GM23338 (cell line): Measurements from ENCODE around the gene TMTC2. TPM values are rescaled to one million over a fixed set of nuclear protein-coding genes. Genes with fewer than 3 reads are reported as not detected.

Experiments used
- ATAC-seq: fragments of 200-7000 bp; cut with Tn5 transposase; 3 replicates; pipeline ENCODE4 v1.9.1; 2020
- DNase-seq: peaks from one replicate; pipeline ENCODE4 v3.0.0-alpha.2; 2015; ENCODE audit warnings: low spot score
- H2AFZ ChIP-seq: fragments of 200-600 bp; sonication (generic); 2 replicates; pipeline ENCODE4 v1.8.0; 2016; ENCODE audit warnings: antibody characterized with exemption, mild to moderate bottlenecking, moderate library complexity
- H3F3A ChIP-seq: fragments of 200-600 bp; sonication (generic); replicated peaks from 2 replicates; pipeline ENCODE4 v1.8.0; 2017; ENCODE audit warnings: antibody characterized with exemption, mixed run types, low read depth
- H3K27ac ChIP-seq: fragments of 200-600 bp; sonication (generic); 2 replicates; pipeline ENCODE4 v1.6.1; 2016; ENCODE audit warnings: low read depth
- H3K27me3 ChIP-seq: fragments of 200-600 bp; sonication (generic); 2 replicates; pipeline ENCODE4 v1.8.0; 2016; ENCODE audit warnings: mild to moderate bottlenecking, mixed run types, moderate library complexity; ENCODE audit not compliant: insufficient read depth
- H3K36me3 ChIP-seq: fragments of 200-600 bp; sonication (generic); 2 replicates; pipeline ENCODE4 v1.8.0; 2016; ENCODE audit warnings: mild to moderate bottlenecking; ENCODE audit not compliant: insufficient read depth
- H3K4me1 ChIP-seq: fragments of 200-600 bp; sonication (generic); 2 replicates; pipeline ENCODE4 v1.8.0; 2016; ENCODE audit warnings: mild to moderate bottlenecking, moderate library complexity; ENCODE audit not compliant: insufficient read depth
- H3K4me2 ChIP-seq: fragments of 200-600 bp; sonication (generic); 2 replicates; pipeline ENCODE4 v1.7.1; 2017; ENCODE audit warnings: mixed run types
- H3K4me3 ChIP-seq: fragments of 200-600 bp; sonication (generic); 2 replicates; pipeline ENCODE4 v1.6.1; 2016; ENCODE audit warnings: mixed run types
- H3K79me2 ChIP-seq: fragments of 200-600 bp; sonication (generic); replicated peaks from 2 replicates; pipeline ENCODE4 v1.8.0; 2017; ENCODE audit warnings: mild to moderate bottlenecking; ENCODE audit not compliant: insufficient read depth
- H3K9me2 ChIP-seq: fragments of 200-600 bp; sonication (generic); 2 replicates; pipeline ENCODE4 v1.8.0; 2017; ENCODE audit not compliant: insufficient read depth
- H4K20me1 ChIP-seq: fragments of 200-600 bp; sonication (generic); replicated peaks from 2 replicates; pipeline ENCODE4 v1.8.0; 2017; ENCODE audit warnings: mild to moderate bottlenecking; ENCODE audit not compliant: insufficient read depth
- H3K27ac Mint-ChIP-seq: 2 replicates; pipeline ENCODE4 v1.8.0; 2020; ENCODE audit warnings: inconsistent platforms, mild to moderate bottlenecking, moderate library complexity, mixed read lengths
- H3K27me3 Mint-ChIP-seq: 3 replicates; pipeline ENCODE4 v1.8.0; 2022; ENCODE audit warnings: low read depth, mild to moderate bottlenecking, moderate library complexity, mixed read lengths, inconsistent platforms; ENCODE audit not compliant: insufficient read depth, poor library complexity
- H3K36me3 Mint-ChIP-seq: 3 replicates; pipeline ENCODE4 v1.8.0; 2021; ENCODE audit warnings: low read depth, mild to moderate bottlenecking, inconsistent platforms, moderate library complexity, mixed read lengths
- H3K4me1 Mint-ChIP-seq: 3 replicates; pipeline ENCODE4 v1.8.0; 2020; ENCODE audit warnings: mild to moderate bottlenecking, inconsistent platforms, mixed read lengths
- H3K4me3 Mint-ChIP-seq: 3 replicates; pipeline ENCODE4 v1.8.0; 2021; ENCODE audit warnings: moderate library complexity, mild to moderate bottlenecking, inconsistent platforms, mixed read lengths
- H3K9me3 Mint-ChIP-seq: 3 replicates; pipeline ENCODE4 v1.8.0; 2020; ENCODE audit warnings: moderate library complexity, mild to moderate bottlenecking, inconsistent platforms, mixed read lengths
- EZH2 ChIP-seq: fragments of 200-600 bp; sonication (generic); IDR thresholded peaks from one replicate; pipeline ENCODE4 v1.8.0; 2017; ENCODE audit warnings: antibody characterized with exemption, mild to moderate bottlenecking, low read depth; ENCODE audit not compliant: unreplicated experiment
- EZH2phosphoT487 ChIP-seq: fragments of 200-600 bp; sonication (generic); IDR thresholded peaks from one replicate; pipeline ENCODE4 v1.8.1; 2018; ENCODE audit warnings: antibody characterized with exemption; ENCODE audit not compliant: unreplicated experiment
- JUNB ChIP-seq: IDR thresholded peaks from one replicate; pipeline ENCODE4 v1.6.1; 2016; ENCODE audit warnings: antibody characterized with exemption; ENCODE audit not compliant: unreplicated experiment
- POLR2AphosphoS5 ChIP-seq: IDR thresholded peaks from 2 replicates; pipeline ENCODE4 v1.6.1; 2016; ENCODE audit warnings: antibody characterized with exemption, low read depth
- REST ChIP-seq: IDR thresholded peaks from one replicate; pipeline ENCODE4 v1.6.1; 2018; ENCODE audit warnings: antibody characterized with exemption; ENCODE audit not compliant: unreplicated experiment
- STAT1 ChIP-seq: IDR thresholded peaks from one replicate; pipeline ENCODE4 v1.6.1; 2016; ENCODE audit warnings: antibody characterized with exemption; ENCODE audit not compliant: unreplicated experiment
- ZNF114 ChIP-seq: fragments of 250-450 bp; sonication (Bioruptor Pico); IDR thresholded peaks from 2 replicates; pipeline ENCODE4 v1.5.0; 2020; ENCODE audit warnings: mild to moderate bottlenecking, moderate library complexity
- ZNF331 ChIP-seq: fragments of 250-450 bp; sonication (Bioruptor Pico); IDR thresholded peaks from 2 replicates; pipeline ENCODE4 v1.5.0; 2020; ENCODE audit warnings: low read depth, mild to moderate bottlenecking, moderate library complexity
- ZNF462 ChIP-seq: fragments of 250-450 bp; sonication (Bioruptor Pico); IDR thresholded peaks from 2 replicates; pipeline ENCODE4 v1.5.0; 2020; ENCODE audit warnings: mild to moderate bottlenecking, moderate library complexity
- polyA plus RNA-seq: library from polyadenylated mRNA; unstranded; fragments of >200 nt; fragmentation: Nextera tagmentation; extraction: Ambion mirVana; gene quantifications from 2 replicates; pipeline ENCODE4 v1.2.1, GENCODE V29; 2016
- total RNA-seq: library from RNA; depleted of rRNA; stranded (reverse); fragments of >200 nt; shearing (Covaris generic); gene quantifications from 2 replicates; pipeline ENCODE4 v1.2.3, GENCODE V29; 2014

The TMTC2 gene
- total and polyA plus RNA-seq, 2 experiments from 2014 or later, result 0.57 to 6.5 TPM

GRCh38 chr12:82789674-82790073, 103.0 kb downstream of the TMTC2 start:
- Histone ChIP-seq H3K27ac (no peak overlapping the region), H3K79me2 (no peaks in the 10 kb centered on the region), H3F3A (no peaks in the 10 kb centered on the region), H2AFZ (no peak overlapping the region), H3K4me1 (peaks cover 11% of the 10 kb centered on the region), H3K4me3 (no peak overlapping the region), H4K20me1 (no peaks in the 10 kb centered on the region), H3K9me2 (no peaks in the 10 kb centered on the region), H3K36me3 (no peaks in the 10 kb centered on the region), H3K27me3 (no peaks in the 10 kb centered on the region), H3K4me2 (no peak overlapping the region)
- H3K27me3 Mint-ChIP-seq, result peaks cover 2% of the 10 kb centered on the region
- TF ChIP-seq EZH2 (no peak), ZNF462 (no peak), JUNB (no peak), ZNF114 (CRISPR knock-in tag) (no peak), POLR2AphosphoS5 (no peak), REST (no peak), STAT1 (no peak), ZNF331 (no peak), EZH2phosphoT487 (no peak)
- no peak for DNase-seq
- no peaks in the 10 kb centered on the region for H3K36me3 Mint-ChIP-seq
- H3K4me3 Mint-ChIP-seq, result no peak overlapping the region
- H3K4me1 Mint-ChIP-seq, result peaks cover 32% of the 10 kb centered on the region
- H3K9me3 Mint-ChIP-seq, result no peaks in the 10 kb centered on the region
- no peak for ATAC-seq
- no peak overlapping the region for H3K27ac Mint-ChIP-seq
